ENCODE results near the gene CAND1.
"Not testable (repeated sequence)": the region's sequence is repeated elsewhere in the genome, so short reads cannot be mapped to it uniquely, and the experiment has no call there.

CAND1 gene

GRCh38 chr12:67284561-67284960 is 15.4 kb downstream of the CAND1 start:
- no peak for DNase-seq

GRCh38 chr12:67286257-67286656 is 17.1 kb downstream of the CAND1 start:
- no peak for DNase-seq

GRCh38 chr12:67287311-67287710 is 18.2 kb downstream of the CAND1 start:
- DNase-seq: no peak

- no peak for DNase-seq
Measured at GRCh38 chr12:67288561-67288960, 19.4 kb downstream of the CAND1 start.

- DNase-seq: no peak
Measured at GRCh38 chr12:67290378-67290777, 21.2 kb downstream of the CAND1 start.

- DNase-seq: no peak
Measured at GRCh38 chr12:67299526-67299925, 30.4 kb downstream of the CAND1 start.

GRCh38 chr12:67299926-67300325 is 30.8 kb downstream of the CAND1 start:
- no peak for DNase-seq

- DNase-seq: no peak
Measured at GRCh38 chr12:67302162-67302561, 33.0 kb downstream of the CAND1 start.

GRCh38 chr12:67305544-67305943 is 36.4 kb downstream of the CAND1 start:
- no peak for DNase-seq

GRCh38 chr12:67306712-67307111 is 37.6 kb downstream of the CAND1 start:
- no peak for DNase-seq

GRCh38 chr12:67315661-67316060 is 46.5 kb downstream of the CAND1 start:
- no peak for DNase-seq

- no peak for DNase-seq
Measured at GRCh38 chr12:67318786-67319185, 49.6 kb downstream of the CAND1 start.

GRCh38 chr12:67319936-67320335 is 50.8 kb downstream of the CAND1 start:
- no peak for DNase-seq

GRCh38 chr12:67320614-67321295 is 51.6 kb downstream of the CAND1 start:
- DNase-seq: no peak

- no peak for DNase-seq
Measured at GRCh38 chr12:67322580-67322979, 53.4 kb downstream of the CAND1 start.

- no peak for DNase-seq
Measured at GRCh38 chr12:67323007-67323406, 53.8 kb downstream of the CAND1 start.

- no peak for DNase-seq
Measured at GRCh38 chr12:67326637-67327036, 57.5 kb downstream of the CAND1 start.

- no peak for DNase-seq
Measured at GRCh38 chr12:67327466-67327865, 58.3 kb downstream of the CAND1 start.

- no peak for DNase-seq
Measured at GRCh38 chr12:67331123-67331522, 62.0 kb downstream of the CAND1 start.

- no peak for DNase-seq
Measured at GRCh38 chr12:67331828-67332227, 62.7 kb downstream of the CAND1 start.

- DNase-seq: no peak
Measured at GRCh38 chr12:67333649-67334048, 64.5 kb downstream of the CAND1 start.

GRCh38 chr12:67338426-67338825 is 69.3 kb downstream of the CAND1 start:
- DNase-seq: no peak

GRCh38 chr12:67339530-67339929 is 70.4 kb downstream of the CAND1 start:
- DNase-seq: no peak

GRCh38 chr12:67341086-67341485 is 71.9 kb downstream of the CAND1 start:
- DNase-seq: not testable (repeated sequence)

GRCh38 chr12:67344979-67345710 is 76.0 kb downstream of the CAND1 start:
- no peak for DNase-seq

Data from DMS79 (cell line).